DMS53 treated with DMSO at 0.1 percent for 48 hours (cell line): ENCODE data around the gene IL16.
"Not testable (repeated sequence)": the region's sequence is repeated elsewhere in the genome, so short reads cannot be mapped to it uniquely, and the experiment has no call there.

Experiments
- DNase-seq: peaks from one replicate; lab custom pipeline; 2025; ENCODE audit not compliant: unreplicated experiment; lab: John Stamatoyannopoulos, UW

The IL16 gene

DNA sequence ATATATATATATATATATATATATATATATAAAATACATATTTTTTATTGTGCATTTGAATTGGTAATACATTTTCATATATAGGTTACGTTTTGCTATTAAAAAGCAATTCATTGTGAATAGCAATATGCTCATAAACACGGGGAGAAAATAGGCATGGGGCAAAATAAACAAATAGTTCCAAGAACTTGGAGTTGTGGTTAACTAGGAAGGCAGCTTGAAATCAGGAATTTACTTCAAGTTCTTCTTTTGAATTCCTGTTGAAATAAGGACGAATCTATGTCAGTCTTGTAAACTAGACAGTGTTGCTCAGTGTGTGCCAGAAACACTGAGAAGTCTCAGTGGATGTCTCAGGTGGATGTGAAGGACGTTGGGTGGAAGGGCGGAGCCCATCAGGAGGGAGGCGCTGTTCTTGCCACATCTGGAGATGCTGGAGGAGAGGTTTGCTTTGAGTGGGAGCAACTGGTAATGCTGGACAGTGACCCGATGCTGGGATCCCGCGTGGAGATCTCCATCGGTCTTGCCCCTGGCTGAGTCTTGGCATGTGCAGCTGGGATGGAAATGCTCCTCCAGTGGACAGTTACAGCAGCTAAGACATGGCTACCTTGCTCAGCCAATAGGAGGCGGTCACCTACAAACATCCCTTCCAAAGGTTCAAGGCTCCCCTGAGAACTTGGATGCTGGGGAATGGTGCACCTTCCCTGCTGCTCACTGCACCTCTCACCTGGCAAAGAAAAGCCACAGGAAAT is 2.5 kb downstream of the IL16 start:
- DNase-seq, result no peak

DNA sequence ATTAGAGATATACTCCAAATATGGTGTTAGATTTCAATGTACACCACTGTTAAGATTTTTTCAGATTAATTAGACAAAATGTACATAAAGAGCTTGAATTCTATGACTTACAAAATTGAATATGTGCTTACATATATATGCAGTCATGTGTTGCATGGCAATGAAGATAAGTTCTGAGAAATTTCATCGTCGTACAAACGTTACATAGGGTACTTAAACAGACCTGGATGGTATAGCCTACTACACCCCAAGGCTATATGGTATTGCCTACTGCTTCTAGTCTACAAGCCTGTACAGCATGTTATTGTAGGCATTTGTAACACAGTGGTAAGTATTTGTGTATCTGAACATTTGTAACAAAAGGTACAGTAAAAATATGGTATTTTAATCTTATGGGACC is 9.3 kb downstream of the IL16 start:
- no peak for DNase-seq

DNA sequence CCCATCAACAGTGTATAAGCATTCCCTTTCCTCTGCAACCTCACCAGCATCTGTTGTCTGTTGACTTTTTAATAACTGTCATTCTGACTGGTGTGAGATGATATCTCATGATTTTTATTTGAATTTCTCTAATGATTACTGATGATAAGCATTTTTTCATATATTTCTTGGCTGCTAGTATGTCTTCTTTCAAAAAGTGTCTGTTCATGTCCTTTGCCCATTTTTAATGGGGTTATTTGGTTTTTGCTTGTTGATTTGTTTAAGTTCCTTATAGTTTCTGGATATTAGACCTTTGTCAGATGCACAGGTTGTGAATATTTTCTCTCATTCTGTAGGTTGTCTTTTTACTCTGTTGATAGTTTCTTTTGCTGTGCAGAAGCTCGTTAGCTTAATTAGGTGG is 11.3 kb downstream of the IL16 start:
- not testable (repeated sequence) for DNase-seq

DNA sequence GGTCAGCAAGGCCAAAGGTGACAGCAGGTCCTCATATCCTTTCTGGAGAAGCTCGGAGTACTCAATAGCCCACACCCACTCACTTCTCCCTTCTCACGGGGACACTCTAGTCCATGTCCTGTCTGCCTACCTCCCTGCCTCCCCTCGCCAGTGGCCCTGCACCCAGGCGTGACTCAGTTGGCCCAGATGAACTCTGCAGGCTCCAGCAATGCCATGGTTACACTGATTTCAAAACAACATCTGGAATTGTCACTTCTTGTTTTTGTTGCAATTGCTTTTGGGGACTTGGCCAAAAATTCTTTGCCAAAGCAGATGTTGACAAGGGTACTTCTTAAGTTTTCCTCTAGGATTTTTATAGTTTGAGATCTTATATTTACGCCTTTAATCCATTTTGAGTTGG is 13.0 kb downstream of the IL16 start:
- no peak for DNase-seq

DNA sequence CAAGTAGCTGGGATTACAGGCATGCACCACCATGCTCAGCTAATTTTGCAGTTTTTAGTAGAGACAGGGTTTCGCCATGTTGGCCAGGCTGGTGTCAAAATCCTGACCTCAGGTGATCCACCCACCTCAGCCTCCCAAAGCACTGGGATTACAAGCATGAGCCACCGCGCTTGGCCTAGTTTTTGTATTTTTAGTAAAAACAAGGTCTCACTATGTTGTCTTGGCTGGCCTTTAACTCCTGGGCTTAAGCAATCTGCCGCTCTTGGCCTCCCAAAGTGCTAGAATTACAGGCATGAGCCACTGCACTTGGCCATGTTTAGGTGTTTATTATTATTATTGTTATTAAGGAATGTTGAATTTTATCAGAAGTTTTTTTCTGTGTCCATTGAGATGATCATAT is 14.7 kb downstream of the IL16 start:
- DNase-seq, result no peak

DNA sequence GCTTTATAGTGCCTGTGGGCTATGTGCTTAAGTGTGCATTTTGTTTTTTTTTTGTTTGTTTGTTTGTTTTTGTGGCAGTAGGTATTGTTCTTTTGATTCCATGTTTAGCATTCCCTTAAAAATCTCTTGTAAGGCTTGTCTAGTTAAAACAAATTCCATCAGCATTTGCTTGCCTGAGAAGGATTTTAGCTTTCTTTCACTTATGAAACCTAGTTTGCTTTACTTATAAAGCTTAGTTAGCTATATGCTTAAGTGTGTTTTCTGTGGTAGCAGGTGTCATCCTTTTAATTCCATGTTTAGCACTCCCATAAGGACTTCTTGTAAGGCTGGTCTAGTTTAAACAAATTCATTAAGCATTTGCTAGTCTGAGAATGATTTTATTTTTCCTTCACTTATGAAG is 17.3 kb downstream of the IL16 start:
- no peak for DNase-seq

DNA sequence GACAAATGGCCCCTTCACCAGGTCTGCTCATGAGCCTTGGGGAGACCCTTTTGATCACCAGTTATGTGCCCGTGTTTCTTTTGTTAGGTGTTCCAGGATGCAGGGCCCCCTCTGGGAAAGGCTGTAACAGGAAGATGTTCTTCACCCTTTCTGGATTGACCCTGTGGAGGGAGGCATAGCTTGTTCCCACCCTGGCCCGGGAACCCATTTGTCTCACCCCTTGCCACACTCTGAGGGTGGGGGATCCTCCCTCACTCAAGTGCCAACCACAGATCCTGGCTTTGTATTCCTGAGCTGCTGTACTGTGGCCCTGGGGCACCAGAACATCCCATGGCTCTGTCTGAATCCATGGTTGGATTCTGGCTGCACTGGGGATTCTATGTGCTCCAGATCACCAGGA is 18.9 kb downstream of the IL16 start:
- DNase-seq, result no peak

DNA sequence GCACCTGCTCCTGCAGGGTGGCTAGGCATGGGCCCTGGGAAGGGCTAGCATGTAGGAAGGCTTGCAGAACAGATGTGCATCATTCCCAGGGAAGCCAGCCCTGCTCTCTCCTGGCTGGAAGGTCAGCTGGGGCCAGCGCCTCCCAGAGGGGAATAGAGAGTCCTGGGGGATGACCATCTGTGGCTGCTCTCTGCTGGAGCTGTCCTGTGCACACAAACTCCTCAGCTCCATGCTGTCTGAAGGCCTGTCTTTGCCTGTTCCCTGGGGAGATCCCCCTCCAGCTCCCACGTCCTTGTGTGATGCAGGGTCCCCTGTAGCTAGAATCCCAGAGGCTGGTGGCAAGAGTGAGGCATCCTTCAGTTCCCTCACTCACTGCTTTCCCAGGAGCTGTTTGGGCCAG is 19.3 kb downstream of the IL16 start:
- DNase-seq, result no peak

DNA sequence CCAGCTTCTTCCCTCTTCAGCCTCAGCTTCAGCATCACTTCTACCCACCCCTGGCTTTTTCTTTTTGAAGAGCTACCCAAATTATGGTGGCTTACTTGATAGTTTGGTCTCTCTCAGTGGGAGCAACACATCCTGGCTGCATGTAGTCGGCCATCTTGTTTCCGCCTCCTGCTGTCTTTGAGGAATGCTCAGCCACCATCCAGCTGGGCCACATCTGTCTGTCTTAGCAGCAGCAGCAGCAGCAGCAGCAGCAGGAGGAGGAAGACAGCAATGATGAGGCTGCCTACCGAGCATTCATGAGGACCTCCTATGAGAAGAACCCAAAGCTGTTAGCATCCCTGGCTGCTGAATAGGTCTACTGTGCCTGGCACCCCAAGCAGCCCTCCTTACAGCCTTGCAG is 19.7 kb downstream of the IL16 start:
- DNase-seq, result no peak

DNA sequence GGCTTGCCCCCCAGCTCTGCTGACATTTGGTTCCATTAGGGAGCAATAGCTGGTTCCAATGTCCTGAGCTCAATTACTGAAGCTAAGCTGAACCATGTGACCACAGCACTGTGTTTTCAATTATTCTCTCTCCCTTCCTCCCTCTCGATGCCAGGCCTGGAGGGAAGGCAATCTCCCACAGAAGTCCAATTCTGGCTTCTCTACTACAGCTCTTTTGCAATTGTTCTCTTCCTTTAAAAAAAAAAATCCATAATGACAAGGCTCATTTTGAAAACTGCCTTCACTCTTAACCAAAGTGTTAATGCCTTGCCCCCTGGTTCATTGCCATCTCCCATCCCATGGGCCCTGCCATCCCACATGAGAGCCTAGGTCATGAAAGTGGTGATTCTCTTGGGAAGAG is 24.8 kb downstream of the IL16 start:
- no peak for DNase-seq

DNA sequence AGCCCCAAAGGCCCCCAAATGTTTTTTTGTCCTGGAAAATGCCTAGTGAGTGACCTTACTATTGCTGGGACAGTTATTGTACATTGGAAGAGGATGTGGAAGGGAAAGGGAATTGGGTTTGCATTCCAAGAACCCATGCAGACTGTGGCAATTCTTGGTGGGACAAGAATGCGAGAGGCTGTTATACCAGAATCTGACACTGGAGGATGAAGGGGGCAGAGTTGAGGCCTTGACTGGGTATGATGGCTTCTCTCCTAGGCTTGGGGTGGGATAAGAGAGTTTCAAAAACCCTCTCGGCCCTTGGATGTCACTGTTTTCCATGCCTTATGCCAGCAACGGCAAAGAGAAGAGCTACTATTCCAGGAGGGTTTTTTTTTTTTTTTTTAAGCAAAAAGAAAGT is 25.3 kb downstream of the IL16 start:
- no peak for DNase-seq

DNA sequence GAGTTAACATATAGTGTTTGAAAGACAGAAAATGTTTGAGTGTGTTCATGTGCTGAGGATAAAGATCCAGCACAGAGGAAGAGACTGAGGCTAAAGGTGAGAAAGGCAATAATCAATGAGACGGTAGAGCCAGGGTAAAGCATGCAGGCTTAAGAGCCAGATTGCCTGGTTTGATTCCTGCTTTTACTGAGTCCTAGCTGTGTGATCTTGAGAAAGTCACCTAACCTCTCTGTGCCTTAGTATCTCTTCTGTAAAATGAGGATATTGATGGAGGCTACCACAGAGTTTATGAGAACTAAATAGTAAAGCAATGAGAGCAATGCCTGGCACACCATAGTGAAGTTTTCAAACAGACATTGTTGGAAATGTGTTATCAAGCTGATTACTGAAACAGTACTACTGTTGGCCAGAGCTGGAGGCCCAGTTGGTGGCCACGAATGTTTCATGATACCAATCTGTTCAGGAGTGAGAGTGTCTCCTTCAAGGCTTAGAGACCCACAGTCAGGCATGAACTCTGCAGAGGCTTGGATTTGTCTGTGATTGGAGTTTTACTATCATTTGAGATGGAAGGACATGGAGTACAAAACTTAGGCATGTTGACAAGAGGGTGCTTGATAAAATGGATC is 26.8 kb downstream of the IL16 start:
- DNase-seq, result no peak

DNA sequence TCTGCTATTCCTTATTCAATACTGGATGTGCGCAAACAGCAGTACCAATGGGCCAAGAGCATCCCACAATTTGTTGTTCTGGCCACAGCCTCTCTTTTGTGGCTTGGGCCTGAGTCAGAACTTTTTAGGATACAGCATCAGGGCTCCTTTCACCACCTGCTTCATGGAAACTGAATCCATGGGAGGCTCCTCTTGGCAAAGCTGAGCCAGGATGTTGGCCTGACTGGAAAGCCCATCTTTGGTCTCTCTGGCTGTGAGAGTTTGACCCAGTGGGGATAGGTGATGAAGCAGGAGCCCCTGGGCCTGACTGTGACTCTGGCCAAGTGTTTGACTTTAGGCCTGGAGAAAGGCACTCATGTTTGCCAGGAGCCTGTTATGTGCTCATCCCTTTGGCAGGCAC is 27.6 kb downstream of the IL16 start:
- no peak for DNase-seq

DNA sequence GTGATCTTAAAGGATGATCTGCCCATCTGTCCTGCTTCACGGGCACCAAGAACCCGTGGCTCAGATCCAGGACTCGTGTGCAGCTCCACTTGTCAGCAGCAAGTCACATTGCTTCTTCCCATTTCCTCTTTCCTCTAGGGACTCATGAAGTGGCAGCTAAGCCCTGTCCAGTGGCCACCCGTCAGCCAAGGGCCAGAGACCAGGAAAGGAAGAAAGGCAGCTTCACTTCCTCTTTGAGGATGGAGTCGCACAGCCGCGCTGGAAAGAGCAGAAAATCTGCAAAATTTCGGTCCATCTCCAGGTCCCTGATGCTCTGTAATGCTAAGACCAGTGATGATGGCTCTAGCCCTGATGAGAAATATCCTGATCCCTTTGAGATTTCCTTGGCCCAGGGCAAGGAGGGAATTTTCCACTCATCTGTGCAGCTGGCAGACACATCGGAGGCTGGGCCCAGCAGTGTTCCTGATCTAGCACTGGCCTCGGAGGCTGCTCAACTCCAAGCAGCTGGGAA is 28.5 kb downstream of the IL16 start:
- no peak for DNase-seq

DNA sequence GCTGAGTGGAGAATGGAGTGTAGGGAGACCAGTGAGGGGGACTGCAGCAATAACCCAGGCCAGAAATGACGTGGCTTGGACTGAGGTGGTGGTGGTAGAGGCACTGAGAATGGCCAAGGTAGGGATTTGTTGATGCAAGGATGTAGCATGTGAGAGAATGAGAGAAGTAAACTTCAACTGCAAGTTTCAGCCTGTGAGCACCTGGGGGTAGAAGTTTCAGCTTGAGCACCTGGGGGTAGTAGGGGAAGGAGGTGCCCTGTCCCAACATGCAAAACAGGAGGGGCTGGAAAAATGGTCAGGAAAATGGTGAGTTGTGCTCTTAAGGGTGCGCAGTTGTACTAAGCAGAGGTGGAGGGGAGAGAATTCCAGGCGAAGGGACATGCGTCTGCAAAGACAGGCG is 31.0 kb downstream of the IL16 start:
- DNase-seq, result no peak

DNA sequence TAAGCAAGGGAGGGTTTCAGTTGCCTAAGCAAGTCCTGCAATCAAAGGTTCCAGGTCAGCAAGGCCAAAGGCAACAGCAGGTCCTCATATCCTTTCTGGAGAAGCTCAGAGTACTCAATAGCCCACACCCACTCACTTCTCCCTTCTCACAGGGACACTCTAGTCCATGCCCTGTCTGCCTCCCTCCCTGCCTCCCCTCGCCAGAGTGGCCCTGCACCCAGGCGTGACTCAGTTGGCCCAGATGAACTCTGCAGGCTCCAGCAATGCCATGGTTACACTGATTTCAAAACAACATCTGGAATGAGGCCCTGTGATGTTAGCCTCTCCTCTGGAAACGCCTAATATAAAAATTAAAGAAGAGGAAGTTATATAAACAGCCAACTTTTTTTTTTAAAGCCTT is 32.9 kb downstream of the IL16 start:
- DNase-seq, result no peak

DNA sequence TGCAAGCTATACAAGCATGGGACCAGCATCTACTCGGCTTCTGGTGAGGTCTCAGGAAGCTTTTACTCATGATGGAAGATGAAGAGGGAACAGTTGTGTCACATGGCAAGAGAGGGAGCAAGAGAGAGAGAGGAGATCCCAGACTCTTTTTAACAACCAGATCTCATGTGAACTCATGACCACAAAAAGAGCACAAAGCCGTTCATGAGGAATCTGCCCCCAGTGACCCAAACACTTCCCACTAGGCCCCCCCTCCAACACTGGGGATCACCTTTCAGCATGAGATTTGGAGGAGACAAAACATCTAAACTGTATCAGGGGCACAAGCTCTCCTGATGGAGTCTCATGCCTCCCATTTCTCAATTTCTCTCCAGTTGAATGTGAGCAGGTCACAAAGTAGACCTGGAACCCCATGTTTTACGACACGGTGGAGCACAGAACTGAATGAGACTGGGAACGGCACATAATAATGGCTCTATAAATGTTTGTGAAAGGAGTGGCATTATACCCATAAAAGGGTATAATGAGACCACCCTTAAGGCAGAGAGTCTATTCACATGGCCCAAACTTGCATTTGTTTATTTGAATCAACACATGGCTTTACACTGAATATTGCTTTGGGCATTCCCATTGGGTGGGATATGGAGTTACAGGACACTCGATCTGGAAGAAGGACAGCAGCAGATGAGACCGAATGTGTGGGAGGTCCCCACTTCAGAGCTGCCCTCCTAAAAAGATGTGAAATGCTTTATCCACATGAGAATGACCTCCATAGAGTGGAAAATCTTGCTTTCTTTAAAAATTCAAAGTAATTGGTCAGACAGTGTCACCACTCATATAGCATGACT is 38.8 kb downstream of the IL16 start:
- DNase-seq, result no peak

DNA sequence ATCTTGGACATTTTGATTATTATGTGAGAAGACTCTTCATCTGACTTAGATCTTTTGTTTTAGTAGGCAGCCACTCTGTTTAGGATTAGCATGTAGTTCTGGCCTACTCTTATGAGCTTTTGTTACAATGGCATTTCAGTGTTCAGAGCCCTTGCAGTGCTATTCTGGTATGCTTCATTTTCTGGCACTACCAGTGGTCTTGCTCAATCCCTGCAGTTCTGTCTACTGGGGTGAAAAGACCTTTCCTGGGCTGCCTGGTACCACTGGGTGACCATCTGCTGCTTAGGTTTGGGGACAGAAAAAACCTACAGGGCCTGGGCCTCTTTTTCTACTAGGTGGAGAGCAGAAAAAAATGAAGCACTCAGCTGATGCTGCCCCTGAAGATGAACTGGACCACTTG is 42.5 kb downstream of the IL16 start:
- no peak for DNase-seq

DNA sequence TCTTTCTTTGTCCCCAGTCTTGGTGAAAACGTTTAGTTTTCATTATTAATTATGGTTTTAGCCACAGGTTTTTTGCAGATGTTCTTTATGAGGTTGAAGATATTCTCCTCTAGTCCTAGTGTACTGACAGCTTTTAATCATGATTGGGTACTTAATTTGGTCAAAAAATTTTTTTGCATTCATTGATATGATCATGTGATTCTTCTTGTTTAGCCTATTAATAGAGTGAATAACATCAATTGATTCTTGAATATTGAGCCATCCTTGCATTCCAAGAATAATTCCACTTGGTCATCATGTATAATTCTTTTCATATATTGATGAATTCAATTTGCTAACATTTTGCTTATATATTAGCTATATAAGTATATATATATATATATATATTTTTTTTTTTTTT is 46.1 kb downstream of the IL16 start:
- no peak for DNase-seq

DNA sequence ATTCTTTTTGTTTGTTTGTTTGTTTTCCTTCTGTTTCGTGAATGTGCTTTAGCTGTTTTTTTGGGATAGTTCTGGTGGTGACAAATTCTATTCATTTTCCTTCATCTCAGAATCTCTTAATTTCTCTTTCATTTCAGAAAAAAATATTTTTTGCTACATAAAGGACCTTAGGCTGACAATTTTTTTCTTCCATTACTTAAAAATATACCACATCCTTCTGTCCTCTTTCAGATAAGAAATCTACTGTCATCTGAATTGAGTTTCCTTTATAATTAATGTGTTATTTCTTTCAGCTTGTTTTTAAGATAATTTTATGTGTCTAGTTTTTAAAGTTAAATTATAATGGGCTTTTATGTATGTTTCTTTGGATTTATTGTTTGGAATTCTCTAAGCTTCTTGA is 47.6 kb downstream of the IL16 start:
- DNase-seq, result no peak

DNA sequence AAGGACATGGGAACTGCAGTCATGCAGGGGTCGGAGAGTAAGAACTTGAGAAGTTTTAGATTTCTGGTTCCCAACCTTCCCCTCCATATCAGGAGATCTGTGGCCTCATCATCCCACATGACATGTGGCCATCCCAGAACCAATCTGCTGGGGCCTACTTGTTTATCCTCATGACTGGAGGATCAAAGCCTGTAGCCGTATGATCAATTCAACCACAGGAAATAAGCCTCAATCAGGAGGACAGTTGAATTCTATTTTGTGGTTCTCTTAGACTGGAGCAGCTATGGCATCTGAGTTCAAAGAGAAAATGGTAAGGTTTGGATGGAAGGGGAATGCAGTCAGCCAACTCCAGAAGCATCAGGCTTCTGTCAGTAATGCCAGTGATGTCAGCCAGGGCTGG is 57.2 kb downstream of the IL16 start:
- no peak for DNase-seq
